LNCAP (cell line): Measurements from ENCODE around the gene NTM.

Experiments
- CTCF ChIP-seq: fragments of 450-650 bp; IDR thresholded peaks from 2 replicates; pipeline ENCODE4 v1.5.1; 2017; ENCODE audit warnings: mild to moderate bottlenecking

The NTM gene

GRCh38 chr11:131546218-131546895, 175.9 kb downstream of the NTM start:
- no peak for TF ChIP-seq CTCF

GRCh38 chr11:131549099-131549498, 178.7 kb downstream of the NTM start:
- no peak for TF ChIP-seq CTCF

DNA sequence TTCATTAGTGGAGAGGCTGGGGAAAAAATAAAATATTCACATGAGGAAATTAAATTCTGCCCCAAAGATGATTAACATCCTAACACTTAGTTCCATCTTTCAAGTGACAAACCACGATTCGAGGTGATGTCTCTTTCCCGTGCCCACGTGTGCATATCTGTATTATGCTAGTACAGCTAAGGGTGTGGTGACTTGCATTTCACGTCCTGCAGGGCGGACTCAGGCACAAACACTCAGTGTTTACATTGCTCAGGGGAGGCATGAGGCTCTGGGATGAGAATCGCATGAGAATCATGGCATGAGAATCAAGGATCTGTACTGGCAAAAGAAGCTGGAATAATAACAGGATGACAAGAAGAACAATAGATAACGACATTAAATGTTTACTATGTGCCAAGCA, 179.4 kb downstream of the NTM start:
- no peak for TF ChIP-seq CTCF

GRCh38 chr11:131560287-131560686, 189.9 kb downstream of the NTM start:
- no peak for TF ChIP-seq CTCF

- no peak for TF ChIP-seq CTCF
Measured at GRCh38 chr11:131561501-131561900, 191.1 kb downstream of the NTM start.

- no peak for TF ChIP-seq CTCF
Measured at GRCh38 chr11:131561972-131562371, 191.6 kb downstream of the NTM start.

GRCh38 chr11:131568318-131568717, 197.9 kb downstream of the NTM start:
- no peak for TF ChIP-seq CTCF

- TF ChIP-seq CTCF, result no peak
Measured at GRCh38 chr11:131571571-131571970, 201.2 kb downstream of the NTM start.
